ENCODE results near the gene PLEKHM3. TPM values are rescaled to one million over a fixed set of nuclear protein-coding genes. Genes with fewer than 3 reads are reported as not detected.

Gene PLEKHM3
- total RNA-seq, 4 donors from 2014 or later = 14.9 to 28.3 (median 21.0) TPM

DNA sequence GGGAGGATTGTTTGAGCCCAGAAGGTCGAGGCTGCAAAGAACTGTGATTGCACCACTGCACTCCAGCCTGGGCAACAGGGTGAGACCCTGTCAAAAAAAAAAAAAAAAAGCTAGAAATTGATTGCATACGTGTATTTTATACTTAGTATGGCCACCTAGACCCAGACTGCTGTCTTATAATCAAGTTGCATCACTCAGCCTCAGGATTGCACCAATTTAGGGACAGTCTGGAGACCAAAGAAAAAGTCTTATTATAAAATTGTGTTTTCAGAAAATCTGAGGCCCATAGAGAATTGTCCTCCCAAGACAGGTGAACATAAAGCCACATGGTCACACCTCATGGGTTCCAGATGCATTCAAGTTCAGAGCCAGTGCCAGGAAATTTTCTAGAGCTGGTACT is 17.1 kb upstream of the PLEKHM3 start:
- TF ChIP-seq EP300 (IDR thresholded peaks at IDR 0.05) (no peak), POLR2A (IDR thresholded peaks at IDR 0.05) (no peak), POLR2AphosphoS5 (IDR thresholded peaks at IDR 0.05) (no peak)
- TF ChIP-seq, protein P1, sequence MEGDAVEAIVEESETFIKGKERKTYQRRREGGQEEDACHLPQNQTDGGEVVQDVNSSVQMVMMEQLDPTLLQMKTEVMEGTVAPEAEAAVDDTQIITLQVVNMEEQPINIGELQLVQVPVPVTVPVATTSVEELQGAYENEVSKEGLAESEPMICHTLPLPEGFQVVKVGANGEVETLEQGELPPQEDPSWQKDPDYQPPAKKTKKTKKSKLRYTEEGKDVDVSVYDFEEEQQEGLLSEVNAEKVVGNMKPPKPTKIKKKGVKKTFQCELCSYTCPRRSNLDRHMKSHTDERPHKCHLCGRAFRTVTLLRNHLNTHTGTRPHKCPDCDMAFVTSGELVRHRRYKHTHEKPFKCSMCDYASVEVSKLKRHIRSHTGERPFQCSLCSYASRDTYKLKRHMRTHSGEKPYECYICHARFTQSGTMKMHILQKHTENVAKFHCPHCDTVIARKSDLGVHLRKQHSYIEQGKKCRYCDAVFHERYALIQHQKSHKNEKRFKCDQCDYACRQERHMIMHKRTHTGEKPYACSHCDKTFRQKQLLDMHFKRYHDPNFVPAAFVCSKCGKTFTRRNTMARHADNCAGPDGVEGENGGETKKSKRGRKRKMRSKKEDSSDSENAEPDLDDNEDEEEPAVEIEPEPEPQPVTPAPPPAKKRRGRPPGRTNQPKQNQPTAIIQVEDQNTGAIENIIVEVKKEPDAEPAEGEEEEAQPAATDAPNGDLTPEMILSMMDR (IDR thresholded peaks at IDR 0.05) = no peak
- no peak for DNase-seq (ENCODE audit: low spot score in 2 of 2)
- WGBS = 70% methylated on average over 2 of the region's 2 CpGs
- Histone ChIP-seq H3K27me3 (no peaks in the 10 kb centered on the region), H3K9me3 (no peaks in the 10 kb centered on the region), H3K36me3 (no peaks in the 10 kb centered on the region), H3K4me1 (no peaks in the 10 kb centered on the region), H3K4me3 (no peak overlapping the region), H3K27ac (no peak overlapping the region)

DNA sequence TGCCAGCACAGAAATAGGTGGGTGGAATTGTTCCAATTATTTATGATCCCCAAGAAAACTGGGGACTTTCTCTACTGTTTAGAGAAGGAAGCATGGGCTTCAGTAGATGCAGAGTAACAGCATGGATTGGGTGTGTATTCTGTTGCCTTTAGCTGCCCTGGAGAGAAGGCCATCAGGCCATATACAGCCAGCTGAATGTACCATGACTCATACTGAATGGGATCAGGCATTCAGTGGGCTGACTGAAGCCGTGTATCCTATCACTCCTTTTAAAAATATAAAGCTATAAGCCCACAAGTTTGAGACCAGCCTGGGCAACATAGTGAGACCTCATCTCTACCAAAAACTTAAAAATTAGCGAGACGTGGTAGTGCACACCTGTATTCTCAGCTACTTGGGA is 16.7 kb upstream of the PLEKHM3 start:
- no peak for TF ChIP-seq POLR2AphosphoS5 (IDR thresholded peaks at IDR 0.05)
- no peak for TF ChIP-seq POLR2A (IDR thresholded peaks at IDR 0.05)
- 88% methylated on average over 3 of the region's 3 CpGs for WGBS
- Histone ChIP-seq H3K4me3 (no peak overlapping the region), H3K36me3 (no peaks in the 10 kb centered on the region), H3K27me3 (no peaks in the 10 kb centered on the region), H3K4me1 (no peaks in the 10 kb centered on the region), H3K27ac (no peak overlapping the region), H3K9me3 (no peaks in the 10 kb centered on the region)
- DNase-seq (ENCODE audit: low spot score in 2 of 2) = no peak

DNA sequence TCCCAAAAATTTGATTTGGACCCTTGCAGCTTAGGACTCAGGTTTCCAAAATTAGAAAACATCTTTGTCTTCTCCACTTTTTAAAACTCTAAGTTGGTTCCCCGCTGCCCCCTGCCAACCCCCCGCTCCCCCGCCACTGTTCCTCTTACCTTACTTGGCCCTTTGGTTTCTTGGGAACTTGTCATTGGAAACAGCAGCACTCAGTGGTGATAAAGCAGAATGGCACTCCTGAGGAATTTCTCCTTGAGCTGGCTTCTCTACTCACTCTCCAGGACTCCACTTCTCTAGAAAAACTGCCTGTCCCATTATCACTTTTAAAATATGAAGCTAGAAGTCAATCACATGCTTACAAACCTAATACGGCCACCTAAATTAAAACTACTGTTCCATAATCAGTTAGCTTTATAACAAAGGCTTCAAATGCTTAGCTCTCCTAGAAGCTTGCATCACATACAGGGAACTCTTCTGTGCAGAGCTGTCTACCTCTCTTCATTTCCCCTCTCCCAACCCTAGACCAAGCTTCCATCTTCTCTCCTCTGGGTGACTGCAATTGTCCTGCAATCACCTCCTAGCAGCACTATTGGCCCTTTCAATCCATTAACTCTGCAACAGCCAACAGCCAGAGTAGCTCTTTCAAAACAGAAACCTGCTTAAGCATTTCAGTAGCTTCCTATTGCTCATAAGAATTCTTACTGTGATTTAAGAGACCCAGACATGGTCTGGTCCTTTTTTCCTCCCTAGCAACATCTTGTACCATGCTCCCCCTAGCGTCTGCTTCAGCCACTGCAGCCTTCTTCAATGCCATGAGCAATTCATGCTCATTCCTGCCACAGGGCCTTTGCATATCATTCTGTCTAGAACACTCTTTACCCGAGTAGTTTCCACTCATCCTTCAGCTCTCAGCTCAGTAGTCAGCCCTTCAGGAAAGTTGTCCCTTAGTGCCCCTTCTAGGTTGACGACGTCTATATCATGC is 15.2 kb upstream of the PLEKHM3 start:
- WGBS = 42% methylated on average over 8 of the region's 8 CpGs

DNA sequence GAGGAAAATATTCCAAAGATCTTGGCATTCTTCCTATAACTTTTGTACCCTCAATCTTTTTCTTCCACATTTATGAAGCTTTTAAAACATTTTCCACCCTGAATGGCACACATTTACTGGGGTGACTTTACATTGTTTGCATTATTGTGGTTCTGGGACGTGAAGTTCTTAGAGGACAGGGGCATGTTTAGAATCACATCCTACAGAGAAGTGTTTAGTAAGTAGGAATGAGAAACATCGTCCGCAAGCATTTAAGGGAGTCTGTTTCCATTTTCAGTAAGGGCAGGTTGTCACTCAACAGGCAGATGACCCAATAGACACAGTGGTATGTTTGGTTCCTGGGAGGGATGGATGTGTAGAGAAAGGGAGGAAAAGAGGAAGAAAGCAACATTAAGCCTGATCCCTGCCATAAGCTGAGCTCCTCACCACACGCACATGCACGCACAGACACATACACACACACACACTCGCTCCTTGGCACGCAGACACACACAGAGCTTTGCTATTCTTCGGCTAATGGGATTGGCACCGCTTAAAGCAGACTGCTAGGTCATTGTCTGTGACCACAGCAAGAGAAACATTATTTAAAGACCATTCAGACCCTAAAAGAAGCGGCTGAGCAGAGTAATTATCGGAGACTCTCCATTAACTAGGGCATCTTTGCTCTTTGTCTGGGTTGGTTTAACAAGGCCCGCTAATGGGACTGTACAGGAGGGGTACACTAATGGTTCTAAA is 14.2 kb upstream of the PLEKHM3 start:
- no peak for DNase-seq (ENCODE audit: low spot score in 2 of 2)
- Histone ChIP-seq H3K9me3 (no peaks in the 10 kb centered on the region), H3K36me3 (no peaks in the 10 kb centered on the region), H3K4me3 (no peak overlapping the region), H3K27me3 (no peaks in the 10 kb centered on the region), H3K27ac (no peak overlapping the region), H3K4me1 (no peaks in the 10 kb centered on the region)
- WGBS = 79% methylated on average over 12 of the region's 12 CpGs
- TF ChIP-seq, protein P1 (IDR thresholded peaks at IDR 0.05) = no peak
- TF ChIP-seq POLR2A (IDR thresholded peaks at IDR 0.05) (no peak), EP300 (IDR thresholded peaks at IDR 0.05) (no peak), POLR2AphosphoS5 (IDR thresholded peaks at IDR 0.05) (no peak)

More for the DNA sequence above, 15.2 kb upstream of the PLEKHM3 start:
- H3K27ac ChIP-seq = no peak overlapping the region
- H3K4me3 ChIP-seq = no peak overlapping the region
- no peaks in the 10 kb centered on the region for H3K4me1 ChIP-seq
- TF ChIP-seq EP300 (IDR thresholded peaks at IDR 0.05) = no peak
- TF ChIP-seq, protein P1 (IDR thresholded peaks at IDR 0.05) = peak; percentile 36 to 58
- no peaks in the 10 kb centered on the region for H3K27me3 ChIP-seq
- no peaks in the 10 kb centered on the region for H3K9me3 ChIP-seq
- no peaks in the 10 kb centered on the region for H3K36me3 ChIP-seq
- peak in 1 of 2 donors; percentile 75 for DNase-seq (ENCODE audit: low spot score in 2 of 2)

DNA sequence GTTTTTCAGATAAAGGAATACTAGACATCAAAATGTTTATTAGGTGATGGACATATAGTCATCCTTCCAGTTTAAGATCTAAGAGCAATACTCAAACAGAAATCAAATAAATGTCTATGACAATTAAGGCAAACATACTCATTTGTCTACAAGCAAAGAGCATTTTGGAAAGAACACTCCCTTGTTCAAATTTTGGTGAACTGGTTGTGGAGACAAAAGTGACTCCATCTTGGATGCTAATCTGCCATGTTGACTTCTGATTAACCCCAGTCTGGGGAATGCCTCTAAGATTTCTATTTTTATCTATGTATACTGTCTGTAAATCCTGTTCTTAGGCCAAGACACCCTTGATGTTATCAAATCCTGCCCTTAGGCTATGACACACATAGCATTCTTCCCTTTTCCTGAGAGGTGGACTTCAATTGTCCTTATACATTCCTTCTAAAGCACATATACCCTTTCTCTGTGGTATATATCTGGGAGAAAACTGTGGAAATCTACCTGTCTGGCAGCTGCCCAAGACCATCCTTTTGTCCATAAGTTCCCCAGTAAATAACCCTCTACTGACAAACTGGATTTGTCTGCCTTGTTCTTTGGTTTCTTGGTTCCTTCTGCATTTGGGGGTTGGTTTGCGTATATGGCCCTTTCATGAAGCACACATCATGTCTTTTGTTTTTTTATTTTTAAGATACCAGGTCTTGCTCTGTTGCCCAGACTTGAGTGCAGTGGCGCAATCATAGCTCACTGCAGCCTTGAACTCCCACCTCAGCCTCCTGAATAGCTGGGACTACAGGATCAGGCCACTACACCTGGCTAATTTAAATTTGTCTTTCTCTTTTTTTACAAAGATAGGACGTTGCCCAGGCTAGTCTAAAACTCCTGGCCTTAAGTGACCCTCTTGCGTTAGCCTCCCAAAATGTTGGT is 12.5 kb upstream of the PLEKHM3 start:
- H3K27ac ChIP-seq = no peak overlapping the region
- H3K27me3 ChIP-seq = no peaks in the 10 kb centered on the region
- no peaks in the 10 kb centered on the region for H3K9me3 ChIP-seq
- H3K4me3 ChIP-seq = no peak overlapping the region
- no peaks in the 10 kb centered on the region for H3K4me1 ChIP-seq
- TF ChIP-seq POLR2A (IDR thresholded peaks at IDR 0.05) = no peak
- TF ChIP-seq POLR2AphosphoS5 (IDR thresholded peaks at IDR 0.05) = no peak
- TF ChIP-seq, protein P1 (IDR thresholded peaks at IDR 0.05) = no peak
- TF ChIP-seq EP300 (IDR thresholded peaks at IDR 0.05) = no peak
- no peak for DNase-seq (ENCODE audit: low spot score in 2 of 2)
- H3K36me3 ChIP-seq = no peaks in the 10 kb centered on the region
- WGBS = 74% methylated on average over 4 of the region's 4 CpGs
